ENCODE data around the gene SLC49A4.

The SLC49A4 gene

GRCh38 chr3:122930063-122930997, 135.5 kb downstream of the SLC49A4 start:
- DNase-seq: no peak
